Glomerular endothelial cell (primary cell): ENCODE data around the gene CDHR4. TPM values are rescaled to one million over a fixed set of nuclear protein-coding genes. Genes with fewer than 3 reads are reported as not detected.

Experiments
- DNase-seq: peaks from one replicate; pipeline ENCODE4 v3.0.0-alpha.2; 2011; ENCODE audit warnings: low read depth, low spot score; ENCODE audit errors: extremely low read depth
- total RNA-seq: library from RNA; depleted of rRNA; stranded (reverse); fragments of >200 nt; gene quantifications from 2 replicates; pipeline ENCODE4 v1.2.3, GENCODE V29; 2015

CDHR4 gene
- total RNA-seq, 1 donor from 2014 or later, result not detected

DNA sequence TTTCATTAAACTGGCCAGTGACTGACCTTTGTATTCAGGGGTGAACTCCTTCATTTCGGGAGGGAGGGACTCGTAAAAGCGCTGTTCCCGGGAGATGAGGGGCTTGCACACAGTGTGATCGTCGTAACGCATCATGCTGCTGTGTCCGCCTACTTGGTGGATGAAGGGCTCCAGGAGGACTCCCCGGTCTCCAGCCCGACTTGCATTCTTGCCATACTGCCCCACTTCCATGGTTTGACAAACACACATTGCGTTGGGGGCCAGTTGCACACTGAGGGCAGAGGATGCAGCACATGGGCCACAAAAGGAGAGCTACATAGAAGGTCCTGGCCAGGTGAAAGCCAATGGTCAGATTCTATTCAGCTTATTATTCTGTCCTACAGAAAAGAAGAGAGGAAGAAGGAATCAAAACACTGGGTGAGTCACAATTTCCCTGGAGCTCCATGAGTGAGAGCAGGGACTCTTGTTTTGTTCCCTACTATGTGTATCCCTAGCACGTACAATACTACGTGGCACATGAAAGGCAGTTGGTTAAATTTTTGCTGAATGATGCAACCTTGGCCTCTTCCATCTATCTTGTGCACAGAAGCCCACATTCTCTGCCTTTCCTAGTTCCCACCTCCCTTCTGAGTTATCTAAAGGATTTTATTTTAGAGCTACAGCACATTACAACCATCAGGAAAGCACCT, 51.7 kb downstream of the CDHR4 start:
- DNase-seq, result peak; percentile 41

DNA sequence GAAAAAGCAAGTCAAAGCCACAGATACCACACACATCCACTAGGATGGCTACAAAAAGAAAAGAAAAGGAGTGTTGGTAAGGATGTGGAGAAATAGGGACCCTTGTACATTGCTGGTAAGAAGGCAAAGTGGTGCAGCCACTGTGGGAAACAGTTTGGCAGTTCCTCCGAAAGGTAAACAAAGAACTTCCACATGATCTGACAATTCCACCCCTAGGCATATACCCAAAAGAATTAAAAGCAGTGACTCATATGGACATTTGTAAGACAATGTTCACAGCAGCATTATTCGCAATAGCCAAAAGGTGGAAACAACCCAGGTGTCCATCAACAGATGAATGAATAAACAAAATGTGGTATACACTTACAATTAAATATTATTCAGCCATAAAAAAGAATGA, 53.7 kb downstream of the CDHR4 start:
- DNase-seq, result no peak

Other genes starting within 250 kb of the CDHR4 start
- 0.10 and 0.29 TPM in 2 replicates for gene BSN, start 245.4 kb downstream of the CDHR4 start, total RNA-seq
- 58.5 and 73.2 TPM in 2 replicates for gene APEH, start 125.5 kb downstream of the CDHR4 start, total RNA-seq
- 6.7 and 9.6 TPM in 2 replicates for gene MST1, start 110.4 kb downstream of the CDHR4 start, total RNA-seq
- 26.4 and 35.5 TPM in 2 replicates for gene RNF123, start 110.3 kb downstream of the CDHR4 start, total RNA-seq
- gene AMIGO3, start 80.2 kb downstream of the CDHR4 start, total RNA-seq, result 0.19 and 1.2 TPM in 2 replicates
- gene GMPPB, start 75.9 kb downstream of the CDHR4 start, total RNA-seq, result 27.6 and 33.0 TPM in 2 replicates
- 50.5 and 59.3 TPM in 2 replicates for gene IP6K1, start 13.3 kb downstream of the CDHR4 start, total RNA-seq
- 29.6 and 29.8 TPM in 2 replicates for gene INKA1, start 3.4 kb upstream of the CDHR4 start, total RNA-seq
- gene UBA7, start 14.1 kb upstream of the CDHR4 start, total RNA-seq, result 46.2 and 79.4 TPM in 2 replicates
- 2.7 and 5.2 TPM in 2 replicates for gene TRAIP, start 56.7 kb upstream of the CDHR4 start, total RNA-seq
- not detected in 2 replicates for gene CAMKV, start 70.0 kb upstream of the CDHR4 start, total RNA-seq
- gene MST1R, start 104.0 kb upstream of the CDHR4 start, total RNA-seq, result 0.10 and 0.18 TPM in 2 replicates
- 12.4 and 19.8 TPM in 2 replicates for gene MON1A, start 129.9 kb upstream of the CDHR4 start, total RNA-seq
- gene RBM6, start 140.3 kb upstream of the CDHR4 start, total RNA-seq, result 45.8 and 61.6 TPM in 2 replicates